Brain microvascular endothelial cell (primary cell): ENCODE measurements around the gene IBSP.
A peak's percentile ranks its signal among the peaks of the same experiment; 100 is the strongest.

ENCODE experiments used
- DNase-seq: peaks from one replicate; pipeline ENCODE4 v3.0.0-alpha.2; 2020
- H3K27ac ChIP-seq: fragments of 250-450 bp; sonication (Bioruptor Pico); 2 replicates; pipeline ENCODE4 v1.5.1; 2020; ENCODE audit warnings: mild to moderate bottlenecking, moderate library complexity
- H3K27me3 ChIP-seq: fragments of 250-450 bp; sonication (Bioruptor Pico); replicated peaks from 2 replicates; pipeline ENCODE4 v1.5.1; 2020; ENCODE audit warnings: mild to moderate bottlenecking
- H3K36me3 ChIP-seq: fragments of 250-450 bp; sonication (Bioruptor Pico); replicated peaks from 2 replicates; pipeline ENCODE4 v1.5.1; 2020; ENCODE audit warnings: mild to moderate bottlenecking
- H3K4me3 ChIP-seq: 2 replicates; pipeline ENCODE4 v1.5.1; 2011; ENCODE audit warnings: low read depth, mild to moderate bottlenecking, control low read depth, low read length, moderate library complexity
- in situ Hi-C: cut with HindIII; loops from 2 replicates; pipeline ENCODE4 v1.10.0; 2017; ENCODE audit warnings: low sequenced_read_pairs, low pct_ligation_motif_present
- TF ChIP-seq, protein P1 (sequence below): IDR thresholded peaks from 2 replicates; pipeline ENCODE4 v1.5.1; 2011; ENCODE audit warnings: low read depth, mild to moderate bottlenecking, moderate library complexity, low read length, control low read depth, inconsistent platforms; ENCODE audit errors: missing control alignments

Gene IBSP

GRCh38 chr4:87846226-87846625 lies 46.9 kb downstream of the IBSP start:
- Histone ChIP-seq H3K36me3 (no peaks in the 10 kb centered on the region), H3K27me3 (no peaks in the 10 kb centered on the region), H3K27ac (no peak overlapping the region), H3K4me3 (no peak overlapping the region)
- TF ChIP-seq, protein P1, sequence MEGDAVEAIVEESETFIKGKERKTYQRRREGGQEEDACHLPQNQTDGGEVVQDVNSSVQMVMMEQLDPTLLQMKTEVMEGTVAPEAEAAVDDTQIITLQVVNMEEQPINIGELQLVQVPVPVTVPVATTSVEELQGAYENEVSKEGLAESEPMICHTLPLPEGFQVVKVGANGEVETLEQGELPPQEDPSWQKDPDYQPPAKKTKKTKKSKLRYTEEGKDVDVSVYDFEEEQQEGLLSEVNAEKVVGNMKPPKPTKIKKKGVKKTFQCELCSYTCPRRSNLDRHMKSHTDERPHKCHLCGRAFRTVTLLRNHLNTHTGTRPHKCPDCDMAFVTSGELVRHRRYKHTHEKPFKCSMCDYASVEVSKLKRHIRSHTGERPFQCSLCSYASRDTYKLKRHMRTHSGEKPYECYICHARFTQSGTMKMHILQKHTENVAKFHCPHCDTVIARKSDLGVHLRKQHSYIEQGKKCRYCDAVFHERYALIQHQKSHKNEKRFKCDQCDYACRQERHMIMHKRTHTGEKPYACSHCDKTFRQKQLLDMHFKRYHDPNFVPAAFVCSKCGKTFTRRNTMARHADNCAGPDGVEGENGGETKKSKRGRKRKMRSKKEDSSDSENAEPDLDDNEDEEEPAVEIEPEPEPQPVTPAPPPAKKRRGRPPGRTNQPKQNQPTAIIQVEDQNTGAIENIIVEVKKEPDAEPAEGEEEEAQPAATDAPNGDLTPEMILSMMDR: no peak
- in situ Hi-C loops: loop anchor here (10.0 to 25.0 kb wide), 2 partner anchors 161 to 309 kb away; partner anchors contain the start of gene SPARCL1
- DNase-seq: no peak

- H3K36me3 ChIP-seq: no peaks in the 10 kb centered on the region
- H3K27ac ChIP-seq: no peak overlapping the region
- DNase-seq: peak; percentile 71
- H3K4me3 ChIP-seq: no peak overlapping the region
- no peaks in the 10 kb centered on the region for H3K27me3 ChIP-seq
- in situ Hi-C loops: loop anchor here (10.0 to 25.0 kb wide), 2 partner anchors 164 to 311 kb away; partner anchors contain the start of gene SPARCL1
- TF ChIP-seq, protein P1: peak; percentile 77
Observed at GRCh38 chr4:87848622-87849351, 49.4 kb downstream of the IBSP start.

DNA sequence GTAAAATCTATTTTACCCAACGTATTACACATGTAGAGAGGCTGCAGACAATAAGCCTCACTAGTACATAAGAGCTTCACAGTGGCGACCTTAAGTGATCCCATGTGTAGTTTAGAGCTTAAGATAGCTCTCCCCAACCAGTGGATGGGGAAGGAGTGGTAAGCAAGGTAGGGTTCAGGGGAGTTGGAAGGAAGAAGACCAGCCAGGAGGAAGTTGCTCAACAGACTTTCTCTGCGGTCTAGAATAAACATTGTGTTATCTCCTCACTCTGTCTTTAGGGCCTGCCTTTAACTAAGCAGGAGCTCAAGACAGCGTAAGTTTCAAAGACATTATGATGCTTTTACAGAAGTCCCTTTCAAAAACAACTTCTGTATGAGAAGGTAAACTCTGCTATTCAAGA lies 50.3 kb downstream of the IBSP start:
- H3K27ac ChIP-seq: no peak overlapping the region
- H3K4me3 ChIP-seq: no peak overlapping the region
- in situ Hi-C loops: loop anchor here (10.0 to 25.0 kb wide), 3 partner anchors 125 to 312 kb away; partner anchors contain the start of genes SPARCL1 and SPP1
- TF ChIP-seq, protein P1: no peak
- H3K27me3 ChIP-seq: no peaks in the 10 kb centered on the region
- H3K36me3 ChIP-seq: no peaks in the 10 kb centered on the region
- DNase-seq: peak; percentile 15

GRCh38 chr4:87851332-87851731 lies 52.0 kb downstream of the IBSP start:
- TF ChIP-seq, protein P1: no peak
- Histone ChIP-seq H3K27ac (no peak overlapping the region), H3K27me3 (no peaks in the 10 kb centered on the region), H3K4me3 (no peak overlapping the region), H3K36me3 (no peaks in the 10 kb centered on the region)
- in situ Hi-C loops: loop anchor here (10.0 kb wide), 1 partner anchor 123 kb away; the partner anchor contains the start of gene SPP1
- DNase-seq: no peak

- no peaks in the 10 kb centered on the region for H3K27me3 ChIP-seq
- no peaks in the 10 kb centered on the region for H3K36me3 ChIP-seq
- no peak for DNase-seq
- in situ Hi-C loops: loop anchor here (10.0 kb wide), 1 partner anchor 123 kb away; the partner anchor contains the start of gene SPP1
- TF ChIP-seq, protein P1: no peak
- H3K27ac ChIP-seq: no peak overlapping the region
- no peak overlapping the region for H3K4me3 ChIP-seq
Observed at GRCh38 chr4:87851953-87852352, 52.6 kb downstream of the IBSP start.
